SK-N-SH treated with all-trans-retinoic acid at 6 μM for 48 hours (cell line): ENCODE results near the gene GLYAT.
"Not testable (repeated sequence)": the region's sequence is repeated elsewhere in the genome, so short reads cannot be mapped to it uniquely, and the experiment has no call there.

Source experiments
- ATAC-seq: fragments of 200-7000 bp; cut with Tn5 transposase; 3 replicates; pipeline ENCODE4 v1.9.1; 2020; ENCODE audit warnings: mild to moderate bottlenecking, moderate library complexity
- ARNTL ChIP-seq: fragments of 450-650 bp; formaldehyde crosslinking; IDR thresholded peaks from 2 replicates; pipeline ENCODE4 v1.5.0; 2020; ENCODE audit warnings: low read depth, mild to moderate bottlenecking, moderate library complexity, borderline replicate concordance
- BACH2 ChIP-seq: fragments of 250-450 bp; sonication (Bioruptor Pico); IDR thresholded peaks from 2 replicates; pipeline ENCODE4 v1.9.0; 2021; ENCODE audit warnings: mild to moderate bottlenecking, borderline replicate concordance
- ESRRG ChIP-seq: fragments of 250-450 bp; sonication (Bioruptor Pico); IDR thresholded peaks from 2 replicates; pipeline ENCODE4 v1.6.1; 2021; ENCODE audit warnings: mild to moderate bottlenecking
- GLIS3 ChIP-seq: fragments of 250-450 bp; sonication (Bioruptor Pico); IDR thresholded peaks from 2 replicates; pipeline ENCODE4 v1.5.0; 2020; ENCODE audit warnings: mild to moderate bottlenecking, moderate library complexity
- ISL1 ChIP-seq: fragments of 250-450 bp; sonication (Bioruptor Pico); IDR thresholded peaks from 2 replicates; pipeline ENCODE4 v2.1.2; 2022; ENCODE audit warnings: mild to moderate bottlenecking, moderate library complexity
- OSR1 ChIP-seq: fragments of 250-450 bp; sonication (Bioruptor Pico); IDR thresholded peaks from 2 replicates; pipeline ENCODE4 v1.8.0; 2022; ENCODE audit warnings: moderate library complexity, mild to moderate bottlenecking, inconsistent platforms
- PPARA ChIP-seq: fragments of 250-450 bp; sonication (Bioruptor Pico); IDR thresholded peaks from 2 replicates; pipeline ENCODE4 v1.5.0; 2020; ENCODE audit warnings: mild to moderate bottlenecking, borderline replicate concordance
- RARB ChIP-seq: fragments of 250-450 bp; sonication (Bioruptor Pico); IDR thresholded peaks from 2 replicates; pipeline ENCODE4 v1.8.0; 2021; ENCODE audit warnings: mild to moderate bottlenecking, moderate library complexity
- SNAI2 ChIP-seq: fragments of 250-450 bp; sonication (Bioruptor Pico); IDR thresholded peaks from 2 replicates; pipeline ENCODE4 v1.5.0; 2020; ENCODE audit warnings: mild to moderate bottlenecking, moderate library complexity
- TCF4 ChIP-seq: fragments of 250-450 bp; sonication (Bioruptor Pico); IDR thresholded peaks from 2 replicates; pipeline ENCODE4 v1.8.0; 2021; ENCODE audit warnings: mild to moderate bottlenecking, moderate library complexity, borderline replicate concordance
- TOX ChIP-seq: fragments of 250-450 bp; sonication (Bioruptor Pico); IDR thresholded peaks from 2 replicates; pipeline ENCODE4 v1.8.0; 2021; ENCODE audit warnings: mild to moderate bottlenecking, moderate library complexity, borderline replicate concordance
- TSHZ2 ChIP-seq: fragments of 250-450 bp; sonication (Bioruptor Pico); IDR thresholded peaks from 2 replicates; pipeline ENCODE4 v1.5.0; 2020; ENCODE audit warnings: mild to moderate bottlenecking, moderate library complexity
- ZC3H10 ChIP-seq: fragments of 250-450 bp; sonication (Bioruptor Pico); IDR thresholded peaks from 2 replicates; pipeline ENCODE4 v1.5.1; 2021; ENCODE audit warnings: mild to moderate bottlenecking, moderate library complexity
- ZFP3 ChIP-seq: fragments of 250-450 bp; sonication (Bioruptor Pico); IDR thresholded peaks from 2 replicates; pipeline ENCODE4 v1.5.0; 2020; ENCODE audit warnings: mild to moderate bottlenecking, moderate library complexity
- ZFP30 ChIP-seq: fragments of 450-650 bp; formaldehyde crosslinking; IDR thresholded peaks from 2 replicates; pipeline ENCODE4 v1.5.0; 2022; ENCODE audit warnings: mild to moderate bottlenecking, moderate library complexity
- ZNF565 ChIP-seq: fragments of 450-650 bp; formaldehyde crosslinking; conservative IDR thresholded peaks from 2 replicates; pipeline ENCODE4 v1.5.0; 2020; ENCODE audit warnings: low read depth, mild to moderate bottlenecking, moderate library complexity
- ZNF70 ChIP-seq: fragments of 450-650 bp; formaldehyde crosslinking; IDR thresholded peaks from 2 replicates; pipeline ENCODE4 v1.5.0; 2020; ENCODE audit warnings: mild to moderate bottlenecking, moderate library complexity
- ZNF8 ChIP-seq: fragments of 450-650 bp; formaldehyde crosslinking; IDR thresholded peaks from 2 replicates; pipeline ENCODE4 v1.5.0; 2020; ENCODE audit warnings: mild to moderate bottlenecking, moderate library complexity
- TF ChIP-seq, protein P1 (sequence below): fragments of 250-450 bp; sonication (Bioruptor Pico); IDR thresholded peaks from 2 replicates; pipeline ENCODE4 v1.5.1; 2021; ENCODE audit warnings: mild to moderate bottlenecking, moderate library complexity
- TF ChIP-seq, protein P2 (sequence below): fragments of 250-450 bp; sonication (Bioruptor Pico); IDR thresholded peaks from 2 replicates; pipeline ENCODE4 v1.8.0; 2021; ENCODE audit warnings: low read depth, mild to moderate bottlenecking, moderate library complexity, borderline replicate concordance
- TF ChIP-seq, protein P3 (sequence below): fragments of 250-450 bp; sonication (Bioruptor Pico); IDR thresholded peaks from 2 replicates; pipeline ENCODE4 v1.8.0; 2020; ENCODE audit warnings: mild to moderate bottlenecking, moderate library complexity, borderline replicate concordance
- TF ChIP-seq, protein P4 (sequence below): fragments of 250-450 bp; sonication (Bioruptor Pico); IDR thresholded peaks from 2 replicates; pipeline ENCODE4 v1.5.1; 2020; ENCODE audit warnings: low read depth, mild to moderate bottlenecking, moderate library complexity

GLYAT gene

GRCh38 chr11:58707767-58708166, 24.0 kb downstream of the GLYAT start:
- TF ChIP-seq ZC3H10 (CRISPR knock-in tag) (no peak), TSHZ2 (CRISPR knock-in tag) (no peak), ZFP30 (CRISPR knock-in tag) (no peak), ARNTL (no peak), BACH2 (CRISPR knock-in tag) (no peak), SNAI2 (no peak), PPARA (no peak), OSR1 (CRISPR knock-in tag) (no peak), TOX (CRISPR knock-in tag) (no peak), GLIS3 (CRISPR knock-in tag) (no peak), ESRRG (CRISPR knock-in tag) (no peak)
- TF ChIP-seq, protein P1, sequence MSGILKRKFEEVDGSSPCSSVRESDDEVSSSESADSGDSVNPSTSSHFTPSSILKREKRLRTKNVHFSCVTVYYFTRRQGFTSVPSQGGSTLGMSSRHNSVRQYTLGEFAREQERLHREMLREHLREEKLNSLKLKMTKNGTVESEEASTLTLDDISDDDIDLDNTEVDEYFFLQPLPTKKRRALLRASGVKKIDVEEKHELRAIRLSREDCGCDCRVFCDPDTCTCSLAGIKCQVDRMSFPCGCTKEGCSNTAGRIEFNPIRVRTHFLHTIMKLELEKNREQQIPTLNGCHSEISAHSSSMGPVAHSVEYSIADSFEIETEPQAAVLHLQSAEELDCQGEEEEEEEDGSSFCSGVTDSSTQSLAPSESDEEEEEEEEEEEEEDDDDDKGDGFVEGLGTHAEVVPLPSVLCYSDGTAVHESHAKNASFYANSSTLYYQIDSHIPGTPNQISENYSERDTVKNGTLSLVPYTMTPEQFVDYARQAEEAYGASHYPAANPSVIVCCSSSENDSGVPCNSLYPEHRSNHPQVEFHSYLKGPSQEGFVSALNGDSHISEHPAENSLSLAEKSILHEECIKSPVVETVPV, result no peak
- TF ChIP-seq, protein P2, sequence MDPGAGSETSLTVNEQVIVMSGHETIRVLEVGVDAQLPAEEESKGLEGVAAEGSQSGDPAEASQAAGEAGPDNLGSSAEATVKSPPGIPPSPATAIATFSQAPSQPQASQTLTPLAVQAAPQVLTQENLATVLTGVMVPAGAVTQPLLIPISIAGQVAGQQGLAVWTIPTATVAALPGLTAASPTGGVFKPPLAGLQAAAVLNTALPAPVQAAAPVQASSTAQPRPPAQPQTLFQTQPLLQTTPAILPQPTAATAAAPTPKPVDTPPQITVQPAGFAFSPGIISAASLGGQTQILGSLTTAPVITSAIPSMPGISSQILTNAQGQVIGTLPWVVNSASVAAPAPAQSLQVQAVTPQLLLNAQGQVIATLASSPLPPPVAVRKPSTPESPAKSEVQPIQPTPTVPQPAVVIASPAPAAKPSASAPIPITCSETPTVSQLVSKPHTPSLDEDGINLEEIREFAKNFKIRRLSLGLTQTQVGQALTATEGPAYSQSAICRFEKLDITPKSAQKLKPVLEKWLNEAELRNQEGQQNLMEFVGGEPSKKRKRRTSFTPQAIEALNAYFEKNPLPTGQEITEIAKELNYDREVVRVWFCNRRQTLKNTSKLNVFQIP, result no peak
- no peak for ATAC-seq

GRCh38 chr11:58696825-58697224, 34.9 kb downstream of the GLYAT start:
- ATAC-seq, result not testable (repeated sequence)

DNA sequence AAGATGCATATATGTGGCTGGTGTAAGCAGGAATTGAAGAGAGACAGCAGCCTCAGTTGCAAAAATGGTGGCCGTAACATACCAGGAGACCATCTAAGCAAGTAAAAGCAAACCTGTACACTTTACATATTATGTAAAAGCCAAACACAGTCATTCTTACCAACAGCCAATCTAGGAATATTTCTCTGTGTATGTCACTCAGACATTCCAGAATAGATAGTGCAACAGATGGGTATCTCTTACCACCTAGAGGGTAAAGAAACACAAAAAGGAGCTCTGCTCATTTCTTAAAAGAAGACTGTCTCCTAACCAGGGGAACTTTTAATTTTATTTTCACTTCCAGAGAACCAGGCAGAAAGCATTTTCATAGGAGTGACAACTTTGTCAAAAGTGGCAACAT, 38.7 kb downstream of the GLYAT start:
- ATAC-seq, result no peak
- TF ChIP-seq ZFP3 (CRISPR knock-in tag) (no peak), PPARA (no peak), ARNTL (no peak), TCF4 (CRISPR knock-in tag) (no peak), ZNF70 (CRISPR knock-in tag) (no peak), SNAI2 (no peak), ZFP30 (CRISPR knock-in tag) (no peak), GLIS3 (CRISPR knock-in tag) (no peak), OSR1 (CRISPR knock-in tag) (no peak), ISL1 (CRISPR knock-in tag) (no peak), RARB (CRISPR knock-in tag) (no peak), ESRRG (CRISPR knock-in tag) (no peak), TOX (CRISPR knock-in tag) (no peak)
- TF ChIP-seq, protein P3, sequence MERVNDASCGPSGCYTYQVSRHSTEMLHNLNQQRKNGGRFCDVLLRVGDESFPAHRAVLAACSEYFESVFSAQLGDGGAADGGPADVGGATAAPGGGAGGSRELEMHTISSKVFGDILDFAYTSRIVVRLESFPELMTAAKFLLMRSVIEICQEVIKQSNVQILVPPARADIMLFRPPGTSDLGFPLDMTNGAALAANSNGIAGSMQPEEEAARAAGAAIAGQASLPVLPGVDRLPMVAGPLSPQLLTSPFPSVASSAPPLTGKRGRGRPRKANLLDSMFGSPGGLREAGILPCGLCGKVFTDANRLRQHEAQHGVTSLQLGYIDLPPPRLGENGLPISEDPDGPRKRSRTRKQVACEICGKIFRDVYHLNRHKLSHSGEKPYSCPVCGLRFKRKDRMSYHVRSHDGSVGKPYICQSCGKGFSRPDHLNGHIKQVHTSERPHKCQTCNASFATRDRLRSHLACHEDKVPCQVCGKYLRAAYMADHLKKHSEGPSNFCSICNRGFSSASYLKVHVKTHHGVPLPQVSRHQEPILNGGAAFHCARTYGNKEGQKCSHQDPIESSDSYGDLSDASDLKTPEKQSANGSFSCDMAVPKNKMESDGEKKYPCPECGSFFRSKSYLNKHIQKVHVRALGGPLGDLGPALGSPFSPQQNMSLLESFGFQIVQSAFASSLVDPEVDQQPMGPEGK, result no peak
- TF ChIP-seq, protein P4, sequence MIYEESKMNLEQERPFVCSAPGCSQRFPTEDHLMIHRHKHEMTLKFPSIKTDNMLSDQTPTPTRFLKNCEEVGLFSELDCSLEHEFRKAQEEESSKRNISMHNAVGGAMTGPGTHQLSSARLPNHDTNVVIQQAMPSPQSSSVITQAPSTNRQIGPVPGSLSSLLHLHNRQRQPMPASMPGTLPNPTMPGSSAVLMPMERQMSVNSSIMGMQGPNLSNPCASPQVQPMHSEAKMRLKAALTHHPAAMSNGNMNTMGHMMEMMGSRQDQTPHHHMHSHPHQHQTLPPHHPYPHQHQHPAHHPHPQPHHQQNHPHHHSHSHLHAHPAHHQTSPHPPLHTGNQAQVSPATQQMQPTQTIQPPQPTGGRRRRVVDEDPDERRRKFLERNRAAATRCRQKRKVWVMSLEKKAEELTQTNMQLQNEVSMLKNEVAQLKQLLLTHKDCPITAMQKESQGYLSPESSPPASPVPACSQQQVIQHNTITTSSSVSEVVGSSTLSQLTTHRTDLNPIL (CRISPR knock-in tag), result no peak
- TF ChIP-seq, all 23 proteins: peak for 0

DNA sequence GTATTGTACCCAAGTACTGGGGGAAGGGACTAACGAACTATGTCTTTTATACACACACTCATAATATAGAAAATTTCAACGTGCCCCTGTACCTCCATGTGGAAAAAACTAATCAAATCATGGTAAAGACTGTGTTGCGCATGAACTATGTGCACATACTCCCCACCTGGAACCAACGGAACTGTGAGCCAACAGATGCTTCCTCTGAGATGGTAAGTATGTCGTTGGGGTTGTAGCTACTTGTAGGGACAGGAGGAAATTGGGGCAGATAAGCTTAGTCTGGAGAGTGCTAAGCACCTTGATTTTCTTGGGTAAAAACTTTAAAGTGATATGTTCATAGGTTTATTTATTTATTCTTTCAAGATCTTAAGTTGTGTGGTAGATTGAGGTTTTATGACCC, 40.1 kb downstream of the GLYAT start:
- no peak for ATAC-seq
- no peak for TF ChIP-seq GLIS3 (CRISPR knock-in tag)
- TF ChIP-seq ZNF565 (CRISPR knock-in tag), result no peak
- TF ChIP-seq, protein P4 (CRISPR knock-in tag), result no peak
- TF ChIP-seq ISL1 (CRISPR knock-in tag), result no peak
- TF ChIP-seq ARNTL, result no peak
- TF ChIP-seq TOX (CRISPR knock-in tag), result no peak
- TF ChIP-seq, protein P2, result no peak
- TF ChIP-seq TCF4 (CRISPR knock-in tag), result no peak
- no peak for TF ChIP-seq ZC3H10 (CRISPR knock-in tag)
- TF ChIP-seq PPARA, result no peak
- TF ChIP-seq ZFP3 (CRISPR knock-in tag), result no peak
- no peak for TF ChIP-seq ZNF70 (CRISPR knock-in tag)
- TF ChIP-seq ZNF8, result no peak
